ENCODE results near the gene NUP35. TPM values are rescaled to one million over a fixed set of nuclear protein-coding genes. Genes with fewer than 3 reads are reported as not detected.

Gene NUP35
- total RNA-seq, 2 donors from 2014 or later: 14.8 to 16.4 TPM

DNA sequence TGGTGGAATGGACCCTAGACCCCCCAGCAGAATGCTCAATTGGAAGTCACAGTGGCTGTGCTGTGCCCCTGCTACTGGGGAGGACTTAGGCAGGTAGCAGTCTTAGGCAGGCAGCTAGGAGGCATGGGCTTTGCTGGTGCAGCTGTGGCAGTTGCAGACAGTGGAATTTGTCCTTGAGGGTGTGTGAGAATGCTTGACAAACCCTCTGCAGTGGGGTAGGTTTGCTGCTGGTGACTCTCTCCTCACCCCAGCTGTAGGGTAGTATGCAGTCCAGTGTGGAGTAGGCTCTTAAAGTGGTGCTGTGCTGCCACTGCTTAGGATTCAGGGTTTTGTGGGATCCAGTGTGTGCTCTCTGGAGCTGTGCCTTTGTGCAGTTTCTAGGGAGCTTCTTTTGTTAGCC lies 61.3 kb downstream of the NUP35 start:
- Histone ChIP-seq H3K27me3 (replicated peaks; ENCODE audit: insufficient read depth) (no peaks in the 10 kb centered on the region), H3K4me1 (replicated peaks) (no peaks in the 10 kb centered on the region), H3K4me3 (no peak overlapping the region), H3K36me3 (peaks cover 0 to 2% of the 10 kb centered on the region in 2 donors), H3K27ac (no peak overlapping the region), H3K9me3 (no peaks in the 10 kb centered on the region)
- TF ChIP-seq POLR2A (IDR thresholded peaks at IDR 0.05): no peak
- intact Hi-C loops (cut with DNase I): no loop called here
- no peak for DNase-seq (ENCODE audit: low spot score)

DNA sequence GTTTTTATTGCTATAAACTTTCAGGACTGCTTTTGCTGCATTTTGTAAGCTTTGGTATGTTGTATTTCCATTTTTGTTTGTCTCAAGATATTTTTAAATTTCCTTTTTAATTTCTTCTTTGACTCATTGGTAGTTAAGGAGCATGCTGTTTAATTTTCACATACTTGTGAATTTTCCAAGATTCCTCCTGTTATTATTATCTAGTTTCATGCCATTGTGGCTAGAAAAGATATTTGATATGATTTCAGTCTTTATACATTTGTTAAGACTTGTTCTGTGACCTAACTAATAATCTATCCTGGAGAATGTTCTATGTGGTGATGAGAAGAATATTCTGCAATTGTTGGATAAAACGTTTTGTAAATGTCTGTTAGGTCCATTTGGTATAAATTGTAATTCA lies 62.1 kb downstream of the NUP35 start:
- 76% methylated on average over 1 of the region's 1 CpG for WGBS
- no peaks in the 10 kb centered on the region for H3K4me1 ChIP-seq (replicated peaks)
- H3K9me3 ChIP-seq: no peaks in the 10 kb centered on the region
- H3K27ac ChIP-seq: no peak overlapping the region
- H3K27me3 ChIP-seq (replicated peaks; ENCODE audit: insufficient read depth): no peaks in the 10 kb centered on the region
- H3K36me3 ChIP-seq: peaks cover 0 to 2% of the 10 kb centered on the region in 2 donors
- TF ChIP-seq POLR2A (IDR thresholded peaks at IDR 0.05) (no peak), POLR2AphosphoS5 (IDR thresholded peaks at IDR 0.05) (no peak)
- TF ChIP-seq, protein P1, sequence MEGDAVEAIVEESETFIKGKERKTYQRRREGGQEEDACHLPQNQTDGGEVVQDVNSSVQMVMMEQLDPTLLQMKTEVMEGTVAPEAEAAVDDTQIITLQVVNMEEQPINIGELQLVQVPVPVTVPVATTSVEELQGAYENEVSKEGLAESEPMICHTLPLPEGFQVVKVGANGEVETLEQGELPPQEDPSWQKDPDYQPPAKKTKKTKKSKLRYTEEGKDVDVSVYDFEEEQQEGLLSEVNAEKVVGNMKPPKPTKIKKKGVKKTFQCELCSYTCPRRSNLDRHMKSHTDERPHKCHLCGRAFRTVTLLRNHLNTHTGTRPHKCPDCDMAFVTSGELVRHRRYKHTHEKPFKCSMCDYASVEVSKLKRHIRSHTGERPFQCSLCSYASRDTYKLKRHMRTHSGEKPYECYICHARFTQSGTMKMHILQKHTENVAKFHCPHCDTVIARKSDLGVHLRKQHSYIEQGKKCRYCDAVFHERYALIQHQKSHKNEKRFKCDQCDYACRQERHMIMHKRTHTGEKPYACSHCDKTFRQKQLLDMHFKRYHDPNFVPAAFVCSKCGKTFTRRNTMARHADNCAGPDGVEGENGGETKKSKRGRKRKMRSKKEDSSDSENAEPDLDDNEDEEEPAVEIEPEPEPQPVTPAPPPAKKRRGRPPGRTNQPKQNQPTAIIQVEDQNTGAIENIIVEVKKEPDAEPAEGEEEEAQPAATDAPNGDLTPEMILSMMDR (IDR thresholded peaks at IDR 0.05): no peak
- intact Hi-C loops (cut with DNase I): no loop called here
- no peak for DNase-seq (ENCODE audit: low spot score)
- H3K4me3 ChIP-seq: no peak overlapping the region

DNA sequence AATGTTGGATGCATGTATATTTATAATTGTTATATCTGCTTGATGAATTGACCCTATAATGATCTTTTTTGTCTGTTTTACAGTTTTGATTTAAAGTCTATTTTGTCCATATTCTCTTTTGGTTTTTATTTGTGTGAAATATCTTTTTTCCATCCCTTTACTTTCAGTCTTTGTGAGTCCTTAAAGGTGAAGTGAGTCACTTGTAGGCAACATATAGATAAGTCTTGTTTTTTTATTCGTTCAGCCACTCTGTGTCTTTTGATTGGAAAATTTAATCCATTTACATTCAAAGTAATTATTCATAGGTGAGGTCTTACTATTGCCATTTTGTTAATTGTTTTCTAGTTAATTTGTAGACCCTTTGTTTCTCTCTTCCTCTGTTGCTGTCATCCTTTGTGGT lies 62.5 kb downstream of the NUP35 start:
- H3K4me3 ChIP-seq: no peak overlapping the region
- 97% methylated on average over 1 of the region's 1 CpG for WGBS
- intact Hi-C loops (cut with DNase I): no loop called here
- H3K4me1 ChIP-seq (replicated peaks): no peaks in the 10 kb centered on the region
- no peaks in the 10 kb centered on the region for H3K9me3 ChIP-seq
- no peaks in the 10 kb centered on the region for H3K27me3 ChIP-seq (replicated peaks; ENCODE audit: insufficient read depth)
- DNase-seq (ENCODE audit: low spot score): no peak
- no peak overlapping the region for H3K27ac ChIP-seq
- peaks cover 0 to 1% of the 10 kb centered on the region in 2 donors for H3K36me3 ChIP-seq
- TF ChIP-seq, protein P1 (IDR thresholded peaks at IDR 0.05): no peak
- TF ChIP-seq POLR2A (IDR thresholded peaks at IDR 0.05) (no peak), POLR2AphosphoS5 (IDR thresholded peaks at IDR 0.05) (no peak)

DNA sequence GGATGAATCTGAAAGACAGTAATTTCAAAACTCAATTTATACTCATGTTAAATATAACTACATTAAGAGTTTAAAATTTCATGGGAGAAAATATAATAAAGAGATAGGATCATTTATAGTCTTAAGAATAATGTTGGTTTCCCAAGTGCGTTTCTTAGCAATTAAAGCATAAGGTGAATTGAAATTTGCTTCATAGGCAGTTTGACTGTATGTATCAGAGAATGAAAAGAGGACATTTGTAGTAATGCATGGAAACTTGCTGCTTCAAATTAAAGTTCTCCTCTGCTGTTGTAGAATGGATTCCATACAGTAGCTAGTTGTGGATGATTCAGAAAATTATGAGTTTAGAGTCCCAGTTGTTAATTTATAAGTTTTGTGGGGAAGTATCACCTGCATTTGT lies 68.1 kb downstream of the NUP35 start:
- intact Hi-C loops (cut with DNase I): no loop called here
- Histone ChIP-seq H3K36me3 (no peaks in the 10 kb centered on the region), H3K4me1 (replicated peaks) (no peaks in the 10 kb centered on the region), H3K27ac (no peak overlapping the region), H3K9me3 (no peaks in the 10 kb centered on the region), H3K4me3 (no peak overlapping the region), H3K27me3 (replicated peaks; ENCODE audit: insufficient read depth) (no peaks in the 10 kb centered on the region)
- no peak for DNase-seq (ENCODE audit: low spot score)
- WGBS: 81% methylated on average over 1 of the region's 1 CpG
- TF ChIP-seq POLR2AphosphoS5 (IDR thresholded peaks at IDR 0.05) (no peak), POLR2A (IDR thresholded peaks at IDR 0.05) (no peak)
- TF ChIP-seq, protein P1 (IDR thresholded peaks at IDR 0.05): no peak

DNA sequence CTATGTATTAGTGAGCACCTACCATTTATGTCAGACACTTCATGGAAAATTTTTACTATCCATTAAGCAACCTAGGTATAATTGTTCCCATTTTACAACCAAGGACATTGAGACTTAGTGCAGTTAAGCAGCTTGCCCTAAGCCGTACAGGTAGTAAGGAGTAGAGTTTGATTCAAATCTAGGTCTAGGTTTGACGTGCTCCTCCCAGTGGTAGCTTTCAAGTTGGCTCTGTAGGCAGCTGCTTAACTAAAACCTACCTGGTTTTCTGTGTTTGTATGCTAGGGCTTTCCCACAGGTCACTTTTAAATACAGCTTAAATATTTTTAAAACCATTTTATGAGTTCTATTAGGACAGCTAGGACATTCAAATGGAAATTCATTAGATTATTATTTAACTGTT lies 69.7 kb downstream of the NUP35 start:
- Histone ChIP-seq H3K27ac (no peak overlapping the region), H3K4me1 (replicated peaks) (no peaks in the 10 kb centered on the region), H3K4me3 (no peak overlapping the region), H3K36me3 (no peaks in the 10 kb centered on the region), H3K27me3 (replicated peaks; ENCODE audit: insufficient read depth) (no peaks in the 10 kb centered on the region), H3K9me3 (no peaks in the 10 kb centered on the region)
- TF ChIP-seq POLR2A (IDR thresholded peaks at IDR 0.05): no peak
- no peak for TF ChIP-seq POLR2AphosphoS5 (IDR thresholded peaks at IDR 0.05)
- TF ChIP-seq, protein P1 (IDR thresholded peaks at IDR 0.05): no peak
- DNase-seq (ENCODE audit: low spot score): no peak
- intact Hi-C loops (cut with DNase I): no loop called here
- 93% methylated on average over 2 of the region's 2 CpGs for WGBS
